Parathyroid adenoma (tissue), 2 donors: ENCODE measurements around the gene PDE5A.

Experiments
- H2AFZ ChIP-seq: fragments of 300-600 bp; sonication (generic); one replicate; pipeline ENCODE4 v1.7.0; 2017; ENCODE audit warnings: antibody characterized with exemption, mild to moderate bottlenecking
- H3K27ac ChIP-seq: fragments of 300-600 bp; sonication (generic); one replicate; pipeline ENCODE4 v1.7.0; 2017
- H3K27me3 ChIP-seq: fragments of 300-600 bp; sonication (generic); one replicate; pipeline ENCODE4 v1.7.0; 2017; ENCODE audit warnings: low read length; ENCODE audit not compliant: control insufficient read depth, insufficient read depth
- H3K36me3 ChIP-seq: fragments of 300-600 bp; sonication (generic); one replicate; pipeline ENCODE4 v1.7.0; 2017; ENCODE audit warnings: low read length; ENCODE audit not compliant: control insufficient read depth, insufficient read depth
- H3K4me1 ChIP-seq: fragments of 300-600 bp; sonication (generic); one replicate; pipeline ENCODE4 v1.7.0; 2017; ENCODE audit warnings: control low read depth
- H3K4me2 ChIP-seq: fragments of 300-600 bp; sonication (generic); one replicate; pipeline ENCODE4 v1.7.0; 2017; ENCODE audit warnings: low read length
- H3K4me3 ChIP-seq: fragments of 300-600 bp; sonication (generic); one replicate; pipeline ENCODE4 v1.7.0; 2017; ENCODE audit warnings: low read depth, low read length
- H3K79me2 ChIP-seq: fragments of 300-600 bp; sonication (generic); one replicate; pipeline ENCODE4 v1.7.0; 2017; ENCODE audit warnings: control low read depth
- H3K9ac ChIP-seq: fragments of 300-600 bp; sonication (generic); one replicate; pipeline ENCODE4 v1.7.0; 2017; ENCODE audit warnings: mild to moderate bottlenecking
- H3K9me3 ChIP-seq: fragments of 300-600 bp; sonication (generic); one replicate; pipeline ENCODE4 v1.7.0; 2017; ENCODE audit warnings: low read length; ENCODE audit not compliant: control insufficient read depth
- CTCF ChIP-seq: fragments of 300-600 bp; sonication (generic); IDR thresholded peaks from one replicate; pipeline ENCODE4 v1.7.0; 2017; ENCODE audit warnings: antibody characterized with exemption, mild to moderate bottlenecking
- donor health status: primary hyperparathyroidism.

The PDE5A gene

GRCh38 chr4:119623025-119623424 lies 5.6 kb downstream of the PDE5A start:
- Histone ChIP-seq H3K9me3 (no peaks in the 10 kb centered on the region), H3K4me2 (no peak overlapping the region), H3K79me2 (peaks cover 2% of the 10 kb centered on the region), H3K27ac (no peak overlapping the region), H2AFZ (no peak overlapping the region), H3K36me3 (no peaks in the 10 kb centered on the region), H3K4me3 (no peak overlapping the region), H3K27me3 (no peaks in the 10 kb centered on the region), H3K4me1 (no peaks in the 10 kb centered on the region), H3K9ac (no peak overlapping the region)
- TF ChIP-seq CTCF, result no peak

GRCh38 chr4:119615068-119615719 lies 13.4 kb downstream of the PDE5A start:
- H3K36me3 ChIP-seq, result no peaks in the 10 kb centered on the region
- H3K27ac ChIP-seq, result no peak overlapping the region
- no peak overlapping the region for H3K9ac ChIP-seq
- no peak overlapping the region for H3K4me3 ChIP-seq
- H2AFZ ChIP-seq, result no peak overlapping the region
- no peak overlapping the region for H3K4me2 ChIP-seq
- H3K27me3 ChIP-seq, result no peaks in the 10 kb centered on the region
- H3K79me2 ChIP-seq, result no peaks in the 10 kb centered on the region
- no peaks in the 10 kb centered on the region for H3K9me3 ChIP-seq
- no peaks in the 10 kb centered on the region for H3K4me1 ChIP-seq
- TF ChIP-seq CTCF, result no peak

GRCh38 chr4:119604266-119604665 lies 24.3 kb downstream of the PDE5A start:
- H3K36me3 ChIP-seq, result no peaks in the 10 kb centered on the region
- no peaks in the 10 kb centered on the region for H3K9me3 ChIP-seq
- no peaks in the 10 kb centered on the region for H3K4me1 ChIP-seq
- H3K79me2 ChIP-seq, result no peaks in the 10 kb centered on the region
- no peak overlapping the region for H3K4me3 ChIP-seq
- no peaks in the 10 kb centered on the region for H3K27me3 ChIP-seq
- no peak overlapping the region for H2AFZ ChIP-seq
- H3K4me2 ChIP-seq, result no peak overlapping the region
- no peak overlapping the region for H3K27ac ChIP-seq
- TF ChIP-seq CTCF, result no peak
- no peak overlapping the region for H3K9ac ChIP-seq

- H3K36me3 ChIP-seq, result no peaks in the 10 kb centered on the region
- no peaks in the 10 kb centered on the region for H3K79me2 ChIP-seq
- H3K27me3 ChIP-seq, result no peaks in the 10 kb centered on the region
- H3K4me1 ChIP-seq, result no peaks in the 10 kb centered on the region
- no peak overlapping the region for H3K4me2 ChIP-seq
- H3K4me3 ChIP-seq, result no peak overlapping the region
- no peaks in the 10 kb centered on the region for H3K9me3 ChIP-seq
- H3K9ac ChIP-seq, result no peak overlapping the region
- no peak overlapping the region for H2AFZ ChIP-seq
- no peak overlapping the region for H3K27ac ChIP-seq
- no peak for TF ChIP-seq CTCF
Observed at GRCh38 chr4:119602366-119602765, 26.2 kb downstream of the PDE5A start.

GRCh38 chr4:119598521-119598920 lies 30.1 kb downstream of the PDE5A start:
- Histone ChIP-seq H3K27ac (no peak overlapping the region), H3K4me1 (no peaks in the 10 kb centered on the region), H3K79me2 (no peaks in the 10 kb centered on the region)

More at GRCh38 chr4:119598521-119598920, 30.1 kb downstream of the PDE5A start:
- Histone ChIP-seq H3K4me3 (no peak overlapping the region), H3K9ac (no peak overlapping the region), H3K36me3 (no peaks in the 10 kb centered on the region), H2AFZ (no peak overlapping the region), H3K27me3 (no peaks in the 10 kb centered on the region), H3K9me3 (no peaks in the 10 kb centered on the region), H3K4me2 (no peak overlapping the region)
- no peak for TF ChIP-seq CTCF
